HG03066 (cell line): Measurements from ENCODE around the gene INTS7.
"Not testable (repeated sequence)": the region's sequence is repeated elsewhere in the genome, so short reads cannot be mapped to it uniquely, and the experiment has no call there.

ENCODE experiments used
- ATAC-seq: cut with Tn5 transposase; IDR thresholded peaks from one replicate; pipeline ENCODE4 v1.9.1; 2021; ENCODE audit warnings: low read depth; ENCODE audit not compliant: unreplicated experiment

The INTS7 gene

GRCh38 chr1:212039622-212040021 lies 4.3 kb upstream of the INTS7 start:
- ATAC-seq, result no peak

GRCh38 chr1:212037900-212038299 lies 2.5 kb upstream of the INTS7 start:
- ATAC-seq, result no peak

GRCh38 chr1:212035835-212036605 lies 663 bp upstream of the INTS7 start:
- peak; percentile 11 for ATAC-seq

GRCh38 chr1:212034516-212035122 lies 738 bp downstream of the INTS7 start:
- ATAC-seq, result peak; percentile 2

- ATAC-seq, result no peak
Measured at GRCh38 chr1:212030936-212031528, 4.3 kb downstream of the INTS7 start.

- ATAC-seq, result not testable (repeated sequence)
Measured at GRCh38 chr1:212027727-212028126, 7.6 kb downstream of the INTS7 start.

- no peak for ATAC-seq
Measured at GRCh38 chr1:212024469-212025149, 10.7 kb downstream of the INTS7 start.

- ATAC-seq, result not testable (repeated sequence)
Measured at GRCh38 chr1:212022908-212023307, 12.4 kb downstream of the INTS7 start.

GRCh38 chr1:212021563-212021962 lies 13.8 kb downstream of the INTS7 start:
- ATAC-seq, result no peak

- no peak for ATAC-seq
Measured at GRCh38 chr1:212020975-212021374, 14.4 kb downstream of the INTS7 start.

- ATAC-seq, result no peak
Measured at GRCh38 chr1:212013672-212014071, 21.7 kb downstream of the INTS7 start.

- peak; percentile 89 for ATAC-seq
Measured at GRCh38 chr1:212012034-212012740, 23.2 kb downstream of the INTS7 start.

GRCh38 chr1:212010004-212010403 lies 25.4 kb downstream of the INTS7 start:
- no peak for ATAC-seq

- ATAC-seq, result no peak
Measured at GRCh38 chr1:212009561-212009960, 25.8 kb downstream of the INTS7 start.

GRCh38 chr1:212007886-212008285 lies 27.5 kb downstream of the INTS7 start:
- ATAC-seq, result no peak

- no peak for ATAC-seq
Measured at GRCh38 chr1:212007178-212007577, 28.2 kb downstream of the INTS7 start.

- no peak for ATAC-seq
Measured at GRCh38 chr1:212004895-212005608, 30.3 kb downstream of the INTS7 start.

GRCh38 chr1:212002536-212002935 lies 32.8 kb downstream of the INTS7 start:
- ATAC-seq, result no peak

GRCh38 chr1:211997426-211997825 lies 37.9 kb downstream of the INTS7 start:
- not testable (repeated sequence) for ATAC-seq

- ATAC-seq, result no peak
Measured at GRCh38 chr1:211991695-211992094, 43.7 kb downstream of the INTS7 start.
